ENCODE measurements around the gene TARS3.

- TF ChIP-seq GATA2 (IDR thresholded peaks at IDR 0.05; ENCODE audit: low read depth, low read length) (no peak), GATA3 (IDR thresholded peaks at IDR 0.05; ENCODE audit: low read depth, low read length) (no peak)
These were observed 106.2 kb downstream of the TARS3 start for GRCh38 chr15:101618076-101618475.

All from SH-SY5Y (cell line).